HG03196 (cell line): ENCODE data around the gene GLP1R.
A peak's percentile ranks its signal among the peaks of the same experiment; 100 is the strongest.

ENCODE experiments used
- ATAC-seq: cut with Tn5 transposase; IDR thresholded peaks from one replicate; pipeline ENCODE4 v1.9.1; 2021; ENCODE audit not compliant: unreplicated experiment

GLP1R gene

DNA sequence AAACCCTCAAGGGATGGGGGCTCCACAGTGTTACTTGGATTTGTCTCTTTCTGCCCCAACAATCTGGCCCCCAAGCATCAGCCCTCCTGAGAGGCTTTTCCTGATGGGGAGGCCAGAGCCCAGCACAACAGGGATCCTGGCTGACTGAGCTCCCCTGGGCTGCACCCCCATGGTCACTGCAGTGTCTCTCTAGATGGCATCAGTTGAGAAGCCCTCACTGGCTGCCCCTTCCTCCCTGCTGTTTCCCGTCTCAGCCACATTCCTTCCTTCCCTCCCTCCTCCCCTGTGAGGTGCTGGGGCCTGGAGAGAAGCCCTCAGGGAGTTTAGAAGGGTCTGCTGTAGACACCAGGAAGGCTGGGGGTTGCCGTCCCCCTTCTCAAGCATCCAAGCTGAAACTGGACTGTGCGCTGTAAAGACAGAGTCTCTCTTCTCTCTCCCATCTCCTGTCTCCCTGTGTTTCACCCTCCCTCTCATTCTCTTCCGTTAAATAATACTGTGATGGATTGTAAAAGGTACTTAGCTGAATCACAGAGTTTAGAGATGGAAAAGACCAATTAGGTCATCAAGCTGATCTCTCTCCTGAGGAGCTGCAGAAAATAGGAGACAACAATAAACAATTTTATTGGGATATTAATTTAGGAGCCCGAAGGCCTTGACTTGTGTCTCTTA, 36.7 kb downstream of the GLP1R start:
- ATAC-seq = no peak

DNA sequence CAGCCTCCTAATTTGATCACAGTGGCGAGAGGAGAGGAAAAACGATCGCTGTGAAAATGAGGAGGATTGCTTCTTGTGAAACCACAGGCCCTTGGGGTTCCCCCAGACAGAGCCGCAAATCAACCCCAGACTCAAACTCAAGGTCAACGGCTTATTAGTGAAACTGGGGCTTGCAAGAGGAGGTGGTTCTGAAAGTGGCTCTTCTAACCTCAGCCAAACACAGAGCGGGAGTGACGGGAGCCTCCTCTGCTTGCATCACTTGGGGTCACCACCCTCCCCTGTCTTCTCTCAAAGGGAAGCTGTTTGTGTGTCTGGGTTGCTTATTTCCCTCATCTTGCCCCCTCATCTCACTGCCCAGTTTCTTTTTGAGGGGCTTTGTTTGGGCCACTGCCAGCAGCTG, 37.7 kb downstream of the GLP1R start:
- no peak for ATAC-seq

DNA sequence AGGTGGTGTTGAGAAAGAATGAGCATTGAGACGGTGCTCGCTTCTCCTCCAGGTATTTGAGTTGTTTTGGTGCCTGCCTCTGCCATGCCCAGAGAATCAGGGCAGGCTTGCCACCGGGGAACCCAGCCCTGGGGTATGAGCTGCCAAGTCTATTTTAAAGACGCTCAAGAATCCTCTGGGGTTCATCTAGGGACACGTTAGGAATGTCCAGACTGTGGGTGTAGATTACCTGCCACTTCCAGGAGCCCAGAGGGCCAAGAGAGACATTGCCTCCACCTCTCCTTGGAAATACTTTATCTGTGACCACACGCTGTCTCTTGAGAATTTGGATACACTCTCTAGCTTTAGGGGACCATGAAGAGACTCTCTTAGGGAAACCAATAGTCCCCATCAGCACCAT, 38.1 kb downstream of the GLP1R start:
- no peak for ATAC-seq

DNA sequence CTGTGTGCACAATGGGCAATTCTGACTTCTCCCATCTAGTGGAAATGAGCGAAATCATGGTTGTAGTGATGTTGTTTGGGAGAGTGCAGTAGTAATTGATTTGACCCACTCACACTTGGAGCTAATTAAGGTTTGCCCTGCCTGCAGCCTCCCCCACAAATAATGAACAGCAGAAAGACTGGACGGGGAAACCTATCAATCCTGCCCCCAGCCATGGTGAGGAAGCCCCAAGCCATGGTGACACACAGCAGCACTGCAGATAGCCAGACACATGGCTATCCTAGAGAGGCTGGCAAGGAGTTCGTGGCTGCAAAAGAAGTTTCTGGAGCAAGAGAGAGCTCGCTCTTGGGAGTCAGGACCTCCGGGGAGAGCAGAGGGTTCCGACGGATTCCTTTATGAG, 38.6 kb downstream of the GLP1R start:
- no peak for ATAC-seq

DNA sequence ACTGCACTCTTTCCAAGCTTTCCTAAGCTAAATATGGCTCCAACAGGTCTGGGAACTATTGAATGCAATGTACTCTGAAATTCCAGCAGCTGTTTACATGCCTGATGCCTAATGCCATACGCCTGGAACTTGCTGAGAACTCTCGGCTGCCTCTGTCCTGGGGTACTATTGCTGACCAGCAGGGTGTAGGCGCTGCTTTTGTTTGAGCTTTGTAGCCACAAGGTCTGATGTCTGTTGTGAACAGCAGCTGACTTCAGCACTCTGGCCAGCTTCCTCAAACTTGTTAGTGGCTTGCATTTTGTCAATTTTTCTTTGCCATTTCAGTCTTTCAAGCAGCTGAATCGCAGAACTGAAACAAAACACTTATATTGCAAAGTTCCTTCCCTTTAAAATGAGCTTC, 39.8 kb downstream of the GLP1R start:
- ATAC-seq = no peak

DNA sequence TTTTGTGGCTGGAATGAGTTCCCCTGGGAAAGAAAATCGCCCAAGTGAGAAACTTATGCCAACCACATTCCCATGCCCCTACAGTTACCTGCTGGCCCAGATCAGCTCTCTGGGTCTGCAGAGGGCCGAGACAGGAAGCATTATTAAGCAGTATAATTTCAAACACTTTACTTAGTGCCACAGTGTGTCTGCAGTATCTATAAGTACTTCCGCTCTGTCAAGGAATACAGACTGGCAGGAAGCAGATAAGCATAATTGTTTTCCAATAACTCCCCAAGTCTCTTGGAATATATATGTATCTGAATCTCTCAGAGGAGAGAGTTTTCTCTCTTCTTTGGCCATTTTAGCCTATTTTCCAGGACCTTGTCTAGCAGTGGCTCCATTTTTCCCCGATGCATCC, 41.5 kb downstream of the GLP1R start:
- no peak for ATAC-seq

DNA sequence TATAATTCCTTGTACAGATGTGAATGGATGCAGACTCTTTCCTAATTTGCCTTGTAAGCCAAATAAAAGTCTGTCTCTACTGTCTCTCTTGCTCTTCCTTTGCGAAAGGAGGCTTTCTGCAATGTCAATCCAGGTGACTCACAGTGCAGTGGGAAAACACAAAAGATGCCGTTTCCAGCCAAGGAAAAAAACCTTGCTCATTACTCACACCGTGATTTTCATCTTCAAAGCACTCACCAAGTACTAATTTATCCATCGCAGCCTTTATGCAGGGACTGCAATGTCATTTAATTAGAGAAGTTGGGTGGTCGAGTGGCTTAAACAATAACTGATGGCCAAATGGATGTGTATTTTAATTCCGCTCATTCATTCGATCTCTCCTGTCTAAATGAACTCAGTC, 42.6 kb downstream of the GLP1R start:
- no peak for ATAC-seq

DNA sequence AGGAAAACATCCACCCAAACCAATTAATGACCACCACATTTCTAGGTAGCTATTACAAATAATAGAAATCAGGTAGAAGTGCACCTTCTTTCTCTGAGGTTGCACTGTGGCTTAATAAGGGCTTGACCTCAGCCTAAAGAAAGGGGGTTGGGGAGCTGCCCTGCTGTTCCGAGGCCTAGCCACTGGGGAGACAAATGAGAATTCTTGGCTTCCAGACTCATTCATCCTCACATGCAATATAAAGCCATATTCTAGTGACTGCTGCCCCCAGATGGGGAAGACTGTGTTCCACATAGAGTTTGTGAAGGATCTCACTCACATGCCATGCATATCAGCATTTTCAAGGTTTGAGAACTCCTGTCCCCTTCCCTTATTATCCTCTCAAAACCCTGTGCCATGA, 43.5 kb downstream of the GLP1R start:
- no peak for ATAC-seq

DNA sequence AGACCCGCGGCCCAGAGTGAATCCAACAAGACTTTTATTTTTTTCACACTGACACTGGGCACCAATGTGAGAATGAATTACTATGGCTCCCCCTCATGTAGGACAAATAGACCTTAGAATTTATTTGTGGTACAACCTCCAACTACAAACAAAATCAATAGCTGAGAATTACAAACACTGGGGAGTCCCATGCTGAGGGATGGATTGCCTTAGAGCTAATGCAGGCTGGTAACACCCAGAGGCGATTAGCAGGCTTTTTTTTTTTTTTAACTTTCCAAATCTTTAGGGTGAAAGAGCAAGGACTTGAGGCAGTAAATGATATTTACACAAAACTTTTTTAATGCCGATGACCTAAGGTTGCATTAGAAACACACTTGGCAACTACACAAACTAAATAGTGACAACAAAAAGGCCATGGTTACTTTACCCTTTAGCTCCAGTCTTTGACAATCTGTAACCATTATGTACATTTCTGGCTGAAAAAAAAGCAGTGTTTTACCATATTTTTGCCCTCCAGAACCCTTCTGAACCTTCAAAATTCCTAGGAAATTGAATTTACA, 44.6 kb downstream of the GLP1R start:
- no peak for ATAC-seq

DNA sequence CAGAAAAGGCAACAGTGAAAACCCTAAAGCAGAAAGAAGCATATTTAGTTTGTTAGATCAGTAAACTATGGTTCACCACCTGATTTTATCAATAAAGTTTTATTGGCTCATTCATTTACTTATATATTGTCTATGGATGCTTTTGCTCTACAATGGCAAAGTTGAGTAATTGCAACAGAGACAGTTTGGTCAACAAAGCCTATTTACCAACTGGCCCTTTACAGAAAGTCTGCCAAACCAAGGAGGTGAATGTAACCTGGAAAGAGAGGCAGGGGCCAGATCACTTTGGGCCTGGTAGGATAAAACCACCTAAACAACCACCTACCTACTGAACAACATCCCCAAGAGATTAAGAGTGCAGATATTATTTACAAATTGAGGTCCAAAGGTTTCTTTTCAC, 47.0 kb downstream of the GLP1R start:
- no peak for ATAC-seq

DNA sequence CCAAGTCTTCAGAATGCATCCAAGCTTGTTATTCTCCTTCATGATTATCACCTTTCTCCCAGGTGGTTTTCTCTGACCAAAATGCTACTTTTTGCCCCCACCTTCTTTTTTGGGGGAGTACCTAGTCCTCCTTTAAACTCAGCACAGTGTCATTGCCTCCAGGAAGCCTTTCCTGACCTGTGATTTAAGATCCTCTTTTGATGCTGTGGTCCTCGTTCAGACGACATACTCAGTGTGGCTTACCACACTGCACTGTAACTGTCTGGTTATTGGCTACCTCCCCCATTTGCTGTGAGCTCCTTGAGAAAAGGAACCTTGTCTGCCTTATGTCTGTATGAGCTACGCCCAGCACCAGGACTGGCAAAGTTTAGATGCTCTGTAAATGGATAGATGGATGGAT, 51.8 kb downstream of the GLP1R start:
- no peak for ATAC-seq

DNA sequence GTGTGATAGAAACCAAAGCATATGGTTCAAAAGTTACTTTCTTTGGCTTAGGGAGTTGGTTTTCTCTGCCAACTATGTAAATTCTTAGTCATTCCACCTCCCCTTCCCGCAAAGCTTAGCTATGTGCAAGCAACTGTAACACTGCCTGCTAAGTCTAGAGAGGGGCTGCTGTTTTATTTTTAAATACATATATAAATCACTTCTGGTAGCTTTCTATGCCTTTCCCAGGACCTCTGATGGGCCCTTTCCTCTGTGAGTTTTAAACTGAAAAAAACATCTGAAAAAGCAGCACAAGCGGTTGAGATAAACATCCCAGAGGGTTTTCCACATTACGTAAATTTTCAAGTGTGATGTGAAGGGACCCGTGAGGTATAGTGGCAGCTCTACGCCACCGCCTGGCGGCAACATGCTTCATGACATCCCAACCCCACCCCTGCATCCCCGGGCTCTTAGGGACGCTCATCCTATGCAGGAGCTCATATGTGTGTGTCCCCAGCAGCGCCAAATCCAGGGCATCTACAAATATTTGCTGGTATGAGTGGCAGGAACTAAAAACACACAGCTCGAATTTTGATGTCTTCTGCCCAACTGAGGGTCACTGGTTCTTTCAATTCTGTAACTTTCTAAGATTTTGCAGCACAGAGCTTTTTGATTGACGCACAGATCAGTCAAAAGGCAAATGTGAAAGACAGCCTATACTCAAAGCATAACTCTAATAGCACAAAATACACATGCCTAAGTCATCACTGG, 53.7 kb downstream of the GLP1R start:
- peak; percentile 40 for ATAC-seq

DNA sequence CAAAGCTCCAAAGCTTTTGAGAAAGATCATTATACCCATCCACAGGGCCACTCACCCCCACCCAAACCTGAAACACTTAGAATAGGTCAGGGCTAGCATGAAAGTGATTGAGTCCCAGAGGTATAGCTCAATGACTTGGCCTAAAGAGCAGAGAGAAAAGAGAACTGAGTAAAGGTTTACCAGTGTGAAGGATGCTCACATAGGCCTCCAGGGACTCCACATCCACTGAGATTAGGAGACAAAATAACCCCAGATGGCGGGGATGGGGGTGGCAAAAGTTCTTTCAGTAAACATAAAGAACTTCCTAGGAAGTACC, 54.2 kb downstream of the GLP1R start:
- ATAC-seq = peak; percentile 77

DNA sequence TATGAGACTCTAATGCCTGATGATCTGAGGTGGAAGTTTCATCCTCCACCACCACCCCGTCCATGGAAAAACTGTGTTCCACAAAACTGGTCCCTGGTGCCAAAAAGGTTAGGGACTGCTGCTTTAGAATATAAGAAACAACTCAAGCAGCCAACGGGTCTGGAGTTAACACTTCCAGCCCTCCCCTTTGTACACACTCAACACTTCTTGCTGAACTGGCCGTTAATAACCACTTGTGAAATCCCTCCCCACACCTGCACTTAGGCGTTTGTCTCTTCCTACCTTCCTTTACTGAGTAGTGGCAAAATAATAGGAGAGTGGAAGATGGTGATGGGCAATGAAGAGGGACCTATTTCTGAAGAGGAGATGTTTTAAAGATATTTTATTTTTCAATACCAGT, 55.9 kb downstream of the GLP1R start:
- no peak for ATAC-seq

DNA sequence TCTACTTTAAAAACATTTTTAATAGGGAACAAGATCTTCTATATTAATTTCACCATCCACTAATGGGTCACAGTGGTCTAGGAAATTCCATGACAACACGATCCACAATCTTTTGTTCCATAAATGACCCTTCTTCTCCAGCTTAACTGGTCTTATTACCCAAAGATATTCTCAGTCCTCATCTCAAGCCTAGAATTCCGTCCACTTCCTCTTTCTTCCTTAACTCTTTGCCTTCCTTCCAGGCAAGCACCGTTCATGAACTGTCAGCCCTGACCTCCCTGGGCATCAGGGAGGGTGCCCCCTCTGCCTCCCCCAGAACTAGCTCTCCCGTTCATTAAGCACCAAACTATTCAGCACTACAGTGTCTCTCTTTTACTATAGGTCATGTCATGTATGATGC, 58.5 kb downstream of the GLP1R start:
- ATAC-seq = no peak

DNA sequence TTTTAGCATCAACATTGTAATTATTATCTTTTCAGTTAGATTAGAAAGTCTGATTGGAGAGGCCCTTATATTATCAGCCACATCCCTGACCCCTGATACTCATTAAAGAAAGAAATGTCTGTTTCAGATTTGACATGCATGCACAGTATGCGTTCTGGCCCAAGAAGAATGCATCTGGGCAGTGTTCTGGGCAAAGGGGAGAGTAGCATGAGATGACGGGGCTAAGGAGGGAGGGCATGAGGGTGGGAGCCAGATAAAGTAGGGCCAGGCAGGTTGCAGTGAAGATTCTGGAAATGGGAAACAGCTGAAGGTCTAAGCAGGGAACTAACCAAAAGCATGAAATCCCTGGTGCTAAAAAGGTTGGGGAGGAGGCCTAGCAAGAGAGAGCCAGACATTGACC, 59.1 kb downstream of the GLP1R start:
- no peak for ATAC-seq

DNA sequence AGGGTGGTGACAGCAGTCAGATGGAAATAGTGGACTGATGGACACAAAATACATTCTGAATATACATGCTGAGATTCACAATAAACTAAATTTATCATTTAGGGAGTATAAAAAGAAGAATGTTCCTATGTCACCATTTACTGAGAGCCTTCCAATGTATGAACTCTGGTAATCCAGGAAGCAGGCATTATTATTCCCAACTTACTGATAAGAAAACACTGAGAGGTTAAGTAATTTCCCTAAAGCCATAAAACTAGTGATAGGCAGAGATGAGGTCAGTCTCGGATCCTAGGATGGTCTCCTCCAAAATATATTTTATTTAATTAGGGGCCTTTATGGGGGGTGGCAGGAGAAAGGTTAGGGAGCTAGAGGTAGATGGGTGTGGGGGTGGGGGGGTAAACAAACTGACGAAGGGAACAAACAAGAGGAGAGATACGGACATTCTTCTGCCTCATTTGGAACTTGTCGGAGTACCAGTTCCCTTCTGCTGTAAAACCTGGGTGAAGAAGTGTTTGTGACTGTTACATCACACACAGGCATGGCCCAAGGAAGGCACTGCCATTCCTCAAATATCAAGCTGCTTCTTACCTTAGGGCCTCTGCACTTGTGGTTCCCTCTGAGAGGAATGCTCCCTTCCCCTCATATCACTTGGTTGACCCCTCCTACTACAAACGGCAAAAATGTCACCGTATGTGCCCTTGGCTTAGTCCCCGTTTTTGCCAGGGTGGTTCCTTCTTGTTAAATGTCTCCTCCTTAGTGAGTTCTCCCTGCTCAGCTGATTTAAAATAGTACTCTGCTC, 59.7 kb downstream of the GLP1R start:
- no peak for ATAC-seq

DNA sequence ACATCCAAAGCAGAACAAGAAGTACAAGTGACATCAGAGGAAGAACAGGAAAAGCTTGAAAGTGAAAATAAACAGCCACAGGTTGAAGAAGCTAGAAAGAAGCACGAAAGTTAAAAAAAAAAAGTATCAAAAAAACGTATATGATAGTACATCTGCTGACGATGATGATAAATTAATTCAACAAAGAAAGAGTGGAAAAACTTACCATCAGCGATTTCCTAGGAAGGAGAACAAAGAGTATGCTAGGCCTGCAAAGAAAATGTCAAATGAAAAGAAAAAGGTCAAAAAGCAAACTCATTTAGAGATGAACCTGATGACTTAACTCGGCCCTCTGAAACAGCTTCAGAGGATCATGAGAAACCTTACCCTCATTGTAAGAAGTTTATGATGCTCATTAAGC, 62.7 kb downstream of the GLP1R start:
- no peak for ATAC-seq

DNA sequence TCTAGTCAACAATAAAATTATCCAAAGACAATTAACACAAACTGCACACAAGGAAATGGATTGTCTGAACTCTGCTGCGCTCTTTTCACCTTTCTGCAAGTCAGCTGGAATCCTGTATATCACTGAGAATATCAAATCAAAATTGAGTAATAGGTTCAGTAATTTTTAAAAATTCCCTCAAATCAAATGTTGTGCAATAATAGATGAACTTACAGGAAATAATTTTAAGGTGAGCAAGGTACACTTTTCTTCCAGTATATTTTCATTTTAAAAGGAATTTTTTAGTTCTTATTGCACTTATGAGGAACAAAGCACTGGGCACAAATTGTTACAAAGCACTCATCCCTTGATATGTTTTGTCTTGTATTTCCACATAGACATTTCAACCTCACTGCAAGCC, 65.2 kb downstream of the GLP1R start:
- no peak for ATAC-seq

DNA sequence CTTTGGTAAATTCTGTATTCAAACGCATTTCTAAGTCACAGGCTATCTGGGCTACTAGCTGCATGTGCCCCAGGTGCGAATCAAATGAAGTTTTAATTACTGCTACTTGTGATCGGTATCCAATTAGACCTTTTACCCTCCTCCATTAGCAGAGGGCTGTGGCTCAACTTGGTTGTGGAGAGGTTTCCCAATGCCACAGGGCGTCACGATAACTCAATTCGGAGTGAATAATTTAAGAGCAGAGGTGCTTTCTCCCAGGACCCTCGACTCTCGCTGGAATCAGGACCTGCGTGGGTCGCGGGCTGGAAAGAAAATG, 65.8 kb downstream of the GLP1R start:
- ATAC-seq = peak; percentile 19

DNA sequence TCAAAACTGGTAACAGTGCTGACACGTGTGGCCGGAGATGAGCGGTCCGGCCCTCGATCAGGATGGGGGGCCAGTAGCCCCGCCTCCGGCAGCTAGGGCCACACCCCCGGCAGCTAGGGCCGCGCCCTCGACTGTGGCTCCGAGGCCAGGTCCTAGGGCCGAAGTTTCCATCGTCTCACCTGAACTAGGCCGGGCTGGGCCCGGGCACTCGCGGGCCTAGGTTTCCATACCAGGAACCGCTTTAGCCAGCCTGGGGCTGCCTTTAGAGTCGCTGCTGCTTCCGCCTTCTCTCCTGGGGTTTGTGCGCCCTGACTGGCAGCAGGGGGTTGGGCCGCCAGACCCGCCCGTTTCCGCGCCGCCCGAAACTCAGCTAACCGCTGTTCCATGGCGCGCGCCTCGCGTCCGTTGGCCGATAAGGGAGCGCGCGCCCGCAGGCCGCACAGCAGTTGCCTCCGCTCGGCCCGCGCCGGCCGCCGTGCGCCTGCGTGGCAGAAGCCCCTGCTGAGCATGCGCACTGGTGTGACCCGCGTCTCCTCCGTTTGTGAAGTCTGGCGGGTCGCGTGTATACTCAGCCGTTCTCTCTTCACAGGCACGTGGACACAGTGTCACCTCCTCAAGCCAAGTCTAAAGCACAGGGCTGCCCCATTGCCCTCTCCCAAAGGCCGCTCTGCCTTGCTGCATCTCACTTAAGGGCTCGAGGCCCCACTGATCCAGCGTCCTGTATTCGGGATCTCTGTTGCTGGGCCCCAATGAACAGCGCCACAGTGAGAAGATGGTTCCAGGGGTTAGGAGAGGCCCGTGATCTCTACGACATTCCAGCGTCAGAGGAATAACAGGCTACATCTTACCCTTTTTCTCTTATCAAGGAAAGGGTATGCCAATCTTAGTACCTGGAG, 66.4 kb downstream of the GLP1R start, which contains the start of gene SAYSD1:
TSS of gene SAYSD1 (minus strand) at position 483 of the 896 bp plus-strand sequence. CDS start at position 386, 97 bp downstream.
- ATAC-seq = peak; percentile 92
